Peyer's patch (tissue), 4 donors: ENCODE measurements around the gene CAMK2N1. TPM values are rescaled to one million over a fixed set of nuclear protein-coding genes. Genes with fewer than 3 reads are reported as not detected.

Source experiments
- DNase-seq, 3 donors: peaks; one replicate each; pipeline ENCODE4 v3.0.0-alpha.2; 2017 to 2019
- H3K27ac ChIP-seq, 4 donors: fragments of 200-600 bp; sonication (generic); one replicate each; pipeline ENCODE4 v1.5.1; 2016 to 2019
- H3K27me3 ChIP-seq, 2 donors: fragments of 200-600 bp; sonication (generic); one replicate each; pipeline ENCODE4 v1.5.1; 2019
- H3K36me3 ChIP-seq, 3 donors: fragments of 200-600 bp; sonication (generic); one replicate each; pipeline ENCODE4 v1.5.1; 2016 to 2019
- H3K4me1 ChIP-seq, 4 donors: fragments of 200-600 bp; sonication (generic); one replicate each; pipeline ENCODE4 v1.5.1; 2016 to 2019
- H3K4me3 ChIP-seq, 4 donors: fragments of 200-600 bp; sonication (generic); 1 replicate in 3 of 4; 2 replicates in 1 of 4; pipeline ENCODE4 v1.5.1; 2016 to 2019; ENCODE audit warnings: mild to moderate bottlenecking in 1 of 4
- H3K9me3 ChIP-seq, 4 donors: fragments of 200-600 bp; sonication (generic); one replicate each; pipeline ENCODE4 v1.5.1; 2016 to 2019; ENCODE audit warnings: mild to moderate bottlenecking in 1 of 4
- POLR2A ChIP-seq, 2 donors: fragments of 450-650 bp; IDR thresholded peaks; one replicate each; pipeline ENCODE4 v1.5.1; 2017; ENCODE audit warnings: antibody characterized with exemption in 2 of 2, mild to moderate bottlenecking in 2 of 2, moderate library complexity in 2 of 2
- total RNA-seq, 4 donors: library from RNA; depleted of rRNA; stranded (reverse); fragments of >200 nt; gene quantifications; one replicate each; pipeline ENCODE4 v1.1.0, GENCODE V29; 2016
- TF ChIP-seq, protein P1 (sequence below), 6 experiments: fragments of 450-650 bp in 4 of 6; fragments of 200-600 bp in 2 of 6; sonication (generic) in 1 of 6; IDR thresholded peaks; one replicate each; pipeline ENCODE4 v1.5.1; 2017 to 2019; ENCODE audit warnings: antibody characterized with exemption in 6 of 6, mild to moderate bottlenecking in 3 of 6, moderate library complexity in 1 of 6

Gene CAMK2N1
- total RNA-seq: 10 to 100 TPM; 18.2 to 89.7 (median 75.1) TPM

DNA sequence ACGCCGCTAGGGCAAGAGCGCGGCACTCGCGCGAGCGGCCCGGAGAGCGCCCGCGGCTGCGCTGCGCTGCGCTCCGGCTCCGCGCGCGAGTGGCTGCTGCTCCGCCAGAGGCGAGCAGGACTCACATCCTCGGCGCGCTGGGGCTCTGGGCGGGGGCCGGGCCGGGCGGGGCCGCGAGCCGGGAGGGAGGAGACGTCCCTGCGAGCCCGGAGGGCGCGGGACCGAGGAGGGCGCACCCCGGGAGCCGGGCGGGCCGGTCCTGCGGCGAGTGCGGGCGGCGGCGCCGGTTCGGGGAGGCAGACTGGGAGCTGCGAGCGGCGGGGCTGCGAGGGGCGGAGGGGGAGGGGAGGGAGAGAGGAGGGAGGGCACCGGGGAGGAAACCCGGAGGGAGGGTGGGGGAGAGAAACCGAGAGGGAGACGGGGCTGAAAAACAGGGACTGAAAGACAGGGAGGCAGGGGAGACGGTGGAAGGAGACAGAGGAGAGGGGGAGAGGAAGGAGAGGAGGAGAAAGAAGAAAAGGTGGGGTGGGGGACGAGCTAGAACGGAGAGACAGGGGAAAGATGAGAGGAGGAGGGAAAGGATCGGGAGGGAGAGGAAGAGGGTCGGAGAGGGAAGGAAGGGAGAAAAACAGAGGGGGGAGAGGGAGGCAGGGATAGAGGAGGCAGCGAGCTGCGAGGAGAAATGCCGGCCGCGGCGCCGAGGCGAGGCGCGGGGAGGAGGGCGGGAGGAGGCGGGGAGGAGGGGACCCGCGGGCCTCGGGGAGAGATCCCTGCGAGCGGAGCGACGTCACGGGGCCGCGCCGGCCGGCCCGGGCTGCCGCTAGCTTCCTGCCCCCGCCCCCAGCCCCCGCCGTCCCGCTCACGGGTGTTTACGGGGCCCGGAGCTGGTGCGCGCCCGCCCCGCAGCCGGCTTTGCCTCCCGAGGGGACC is at the start of gene CAMK2N1:
CAMK2N1 (minus strand) TSS at position 684 of the 930 bp plus-strand sequence. CDS start 831 bp downstream, outside the sequence.
- TF ChIP-seq, protein P1, sequence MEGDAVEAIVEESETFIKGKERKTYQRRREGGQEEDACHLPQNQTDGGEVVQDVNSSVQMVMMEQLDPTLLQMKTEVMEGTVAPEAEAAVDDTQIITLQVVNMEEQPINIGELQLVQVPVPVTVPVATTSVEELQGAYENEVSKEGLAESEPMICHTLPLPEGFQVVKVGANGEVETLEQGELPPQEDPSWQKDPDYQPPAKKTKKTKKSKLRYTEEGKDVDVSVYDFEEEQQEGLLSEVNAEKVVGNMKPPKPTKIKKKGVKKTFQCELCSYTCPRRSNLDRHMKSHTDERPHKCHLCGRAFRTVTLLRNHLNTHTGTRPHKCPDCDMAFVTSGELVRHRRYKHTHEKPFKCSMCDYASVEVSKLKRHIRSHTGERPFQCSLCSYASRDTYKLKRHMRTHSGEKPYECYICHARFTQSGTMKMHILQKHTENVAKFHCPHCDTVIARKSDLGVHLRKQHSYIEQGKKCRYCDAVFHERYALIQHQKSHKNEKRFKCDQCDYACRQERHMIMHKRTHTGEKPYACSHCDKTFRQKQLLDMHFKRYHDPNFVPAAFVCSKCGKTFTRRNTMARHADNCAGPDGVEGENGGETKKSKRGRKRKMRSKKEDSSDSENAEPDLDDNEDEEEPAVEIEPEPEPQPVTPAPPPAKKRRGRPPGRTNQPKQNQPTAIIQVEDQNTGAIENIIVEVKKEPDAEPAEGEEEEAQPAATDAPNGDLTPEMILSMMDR (IDR thresholded peaks at IDR 0.05): no peak
- peak in 1 of 2 donors; percentile 91 for TF ChIP-seq POLR2A (IDR thresholded peaks at IDR 0.05)
- peak within 1 kb of the TSS; percentile 55 to 100 (median 92) for H3K27ac ChIP-seq
- peak; percentile 32 to 91 (median 88) for DNase-seq
- H3K36me3 ChIP-seq: no peaks in the 10 kb centered on the region
- no peaks in the 10 kb centered on the region for H3K27me3 ChIP-seq
- no peaks in the 10 kb centered on the region for H3K9me3 ChIP-seq
- H3K4me3 ChIP-seq: peak within 1 kb of the TSS; percentile 55 to 92 (median 70)
- H3K4me1 ChIP-seq: peaks cover 0 to 51% (median 12%) of the 10 kb centered on the region in 4 donors

DNA sequence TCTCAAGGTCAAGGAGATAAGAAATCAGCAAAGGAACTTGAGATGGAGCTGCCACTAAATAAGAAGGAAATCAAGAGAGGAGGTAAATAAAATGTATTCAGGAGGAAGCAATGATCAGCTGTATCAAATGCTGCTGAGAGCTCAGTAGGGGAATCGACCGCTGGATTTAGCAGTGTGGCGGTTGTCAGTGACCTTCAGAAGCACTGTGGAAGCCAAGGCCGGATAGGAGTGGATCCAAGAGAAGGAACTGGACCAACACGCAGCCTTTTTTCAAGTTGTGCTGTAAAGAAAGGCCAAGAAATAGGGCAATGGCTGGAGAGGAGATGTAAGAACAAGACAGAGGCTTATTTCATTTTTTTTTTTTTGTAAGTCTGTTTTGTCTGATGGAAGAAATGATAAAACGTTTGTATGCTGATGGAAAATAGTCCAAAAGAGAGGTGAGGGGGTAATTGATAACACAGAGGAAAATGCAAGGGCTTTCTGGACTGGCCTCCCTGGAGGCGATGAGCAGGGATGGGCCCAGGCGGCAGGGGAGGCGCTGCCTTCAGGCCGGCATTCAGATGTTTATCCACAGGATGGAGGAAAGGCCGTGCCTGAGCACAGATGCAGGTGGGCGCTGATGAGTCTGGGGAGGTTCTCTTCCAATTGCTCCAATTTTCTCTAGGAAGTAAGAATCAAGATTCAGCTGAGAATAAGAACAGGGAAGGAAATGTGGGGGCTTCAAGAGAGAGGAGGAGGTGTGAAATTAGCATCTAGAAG is 48.8 kb upstream of the CAMK2N1 start:
- Histone ChIP-seq H3K9me3 (no peaks in the 10 kb centered on the region), H3K4me3 (no peak overlapping the region), H3K4me1 (no peaks in the 10 kb centered on the region), H3K27me3 (no peaks in the 10 kb centered on the region), H3K36me3 (no peaks in the 10 kb centered on the region), H3K27ac (no peak overlapping the region)
- DNase-seq: no peak
- TF ChIP-seq, protein P1 (IDR thresholded peaks at IDR 0.05): no peak
- no peak for TF ChIP-seq POLR2A (IDR thresholded peaks at IDR 0.05)

DNA sequence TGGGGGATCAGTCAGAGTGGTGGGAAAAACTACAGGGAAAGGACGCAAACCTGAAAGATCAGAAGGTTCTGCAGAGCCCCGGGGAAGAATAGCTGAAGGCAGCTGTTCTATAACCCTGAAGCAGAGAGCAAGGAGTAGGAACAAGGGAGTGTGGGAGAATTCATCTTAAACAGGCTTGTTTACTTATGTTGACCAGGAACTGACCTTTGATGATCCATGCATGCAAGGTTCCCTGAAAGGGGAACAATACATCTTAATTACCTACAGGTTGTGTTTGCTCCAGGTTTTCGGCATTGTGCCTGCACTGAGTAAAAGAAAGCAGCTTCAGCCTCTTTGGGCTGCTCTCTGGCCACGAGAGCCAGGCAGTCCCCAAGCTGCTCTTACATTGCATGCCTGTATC is 47.6 kb upstream of the CAMK2N1 start:
- no peaks in the 10 kb centered on the region for H3K27me3 ChIP-seq
- no peak overlapping the region for H3K4me3 ChIP-seq
- no peak for DNase-seq
- TF ChIP-seq, protein P1 (IDR thresholded peaks at IDR 0.05): no peak
- no peak for TF ChIP-seq POLR2A (IDR thresholded peaks at IDR 0.05)
- H3K4me1 ChIP-seq: no peaks in the 10 kb centered on the region
- H3K27ac ChIP-seq: no peak overlapping the region
- no peaks in the 10 kb centered on the region for H3K9me3 ChIP-seq
- no peaks in the 10 kb centered on the region for H3K36me3 ChIP-seq

DNA sequence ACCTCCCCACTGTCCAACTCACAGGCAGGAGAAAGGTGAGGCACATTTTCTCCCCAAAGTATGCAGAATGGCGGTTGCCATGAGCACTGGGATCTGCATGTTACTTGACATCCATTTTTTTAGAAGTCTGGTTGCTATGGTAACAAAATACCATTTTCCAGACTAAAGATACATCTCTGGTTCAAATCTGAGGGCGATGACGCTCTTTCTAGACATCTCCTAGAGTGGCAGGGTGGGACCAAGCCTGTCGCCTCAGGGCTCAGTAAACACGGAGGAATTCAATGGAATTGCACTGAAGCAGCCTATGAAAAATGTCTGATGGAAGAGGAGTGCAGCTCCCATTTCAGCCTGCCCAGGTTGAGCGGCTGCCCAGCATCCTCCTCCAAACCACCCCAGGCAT is 44.9 kb upstream of the CAMK2N1 start:
- no peaks in the 10 kb centered on the region for H3K27me3 ChIP-seq
- no peaks in the 10 kb centered on the region for H3K9me3 ChIP-seq
- H3K27ac ChIP-seq: no peak overlapping the region
- DNase-seq: no peak
- TF ChIP-seq, protein P1 (IDR thresholded peaks at IDR 0.05): no peak
- no peak for TF ChIP-seq POLR2A (IDR thresholded peaks at IDR 0.05)
- no peaks in the 10 kb centered on the region for H3K4me1 ChIP-seq
- H3K36me3 ChIP-seq: no peaks in the 10 kb centered on the region
- no peak overlapping the region for H3K4me3 ChIP-seq

DNA sequence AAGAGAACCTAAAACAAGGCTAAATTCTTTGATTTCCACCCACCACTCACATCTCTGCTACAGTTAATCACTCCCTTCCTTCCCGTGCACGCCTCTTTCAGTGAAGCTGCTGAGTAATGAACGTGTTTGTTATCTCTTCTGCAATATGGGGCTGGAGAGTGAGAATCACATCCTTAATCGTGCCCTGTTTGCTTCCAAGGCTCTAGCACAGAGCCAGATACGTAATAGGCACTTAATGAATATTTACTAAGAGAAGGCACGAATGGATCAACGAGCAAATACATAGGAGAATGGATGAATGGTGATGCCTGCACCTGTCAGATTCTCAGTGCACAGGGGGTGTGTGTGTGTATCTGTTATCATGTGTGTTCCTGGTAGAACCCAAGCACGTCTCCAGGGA is 44.3 kb upstream of the CAMK2N1 start:
- no peaks in the 10 kb centered on the region for H3K4me1 ChIP-seq
- H3K4me3 ChIP-seq: no peak overlapping the region
- H3K36me3 ChIP-seq: no peaks in the 10 kb centered on the region
- H3K9me3 ChIP-seq: no peaks in the 10 kb centered on the region
- TF ChIP-seq, protein P1 (IDR thresholded peaks at IDR 0.05): no peak
- no peak for TF ChIP-seq POLR2A (IDR thresholded peaks at IDR 0.05)
- no peak for DNase-seq
- H3K27ac ChIP-seq: no peak overlapping the region
- H3K27me3 ChIP-seq: no peaks in the 10 kb centered on the region
